Activated CD8-positive, alpha-beta memory T cell treated with anti-CD3 and anti-CD28 coated beads, Interleukin-2, amount 50 U/mL, for 1 hour (primary cell): ENCODE results near the gene AJUBA.
"Not testable (repeated sequence)": the region's sequence is repeated elsewhere in the genome, so short reads cannot be mapped to it uniquely, and the experiment has no call there.

Source experiments
- DNase-seq: peaks from one replicate; pipeline ENCODE4 v3.0.0-alpha.2; 2020; ENCODE audit errors: extremely low read depth

Gene AJUBA

GRCh38 chr14:23006188-23006534 is 23.8 kb upstream of the AJUBA start:
- DNase-seq: no peak

GRCh38 chr14:23005451-23006187 is 23.3 kb upstream of the AJUBA start:
- DNase-seq: no peak

GRCh38 chr14:23004274-23004673 is 21.9 kb upstream of the AJUBA start:
- not testable (repeated sequence) for DNase-seq

- no peak for DNase-seq
Measured at GRCh38 chr14:23002592-23002991, 20.2 kb upstream of the AJUBA start.

- no peak for DNase-seq
Measured at GRCh38 chr14:23000860-23001259, 18.5 kb upstream of the AJUBA start.

GRCh38 chr14:22998329-22999012 is 16.1 kb upstream of the AJUBA start:
- DNase-seq: no peak

GRCh38 chr14:22997676-22998323 is 15.4 kb upstream of the AJUBA start:
- DNase-seq: no peak

- DNase-seq: no peak
Measured at GRCh38 chr14:22996768-22997654, 14.7 kb upstream of the AJUBA start.

- DNase-seq: no peak
Measured at GRCh38 chr14:22995889-22996625, 13.7 kb upstream of the AJUBA start.

- no peak for DNase-seq
Measured at GRCh38 chr14:22994762-22995275, 12.5 kb upstream of the AJUBA start.

- DNase-seq: no peak
Measured at GRCh38 chr14:22993517-22993916, 11.2 kb upstream of the AJUBA start.

GRCh38 chr14:22991852-22992251 is 9.5 kb upstream of the AJUBA start:
- DNase-seq: no peak

- no peak for DNase-seq
Measured at GRCh38 chr14:22987291-22987690, 4.9 kb upstream of the AJUBA start.

- peak; percentile 73 for DNase-seq
Measured at GRCh38 chr14:22986508-22987054, 4.2 kb upstream of the AJUBA start.

- no peak for DNase-seq
Measured at GRCh38 chr14:22985894-22986507, 3.6 kb upstream of the AJUBA start.

- no peak for DNase-seq
Measured at GRCh38 chr14:22984959-22985658, 2.8 kb upstream of the AJUBA start.

- DNase-seq: no peak
Measured at GRCh38 chr14:22981876-22982476, 375 bp downstream of the AJUBA start.

- no peak for DNase-seq
Measured at GRCh38 chr14:22981090-22981875, 1.1 kb downstream of the AJUBA start.
